HepG2 (cell line): Measurements from ENCODE around the gene THADA. TPM values are rescaled to one million over a fixed set of nuclear protein-coding genes. Genes with fewer than 3 reads are reported as not detected.
A peak's percentile ranks its signal among the peaks of the same experiment; 100 is the strongest.

Source experiments
- AFF4 ChIP-seq: sonication (generic); formaldehyde crosslinking; IDR thresholded peaks from 2 replicates; pipeline ENCODE4 v1.4.0; 2020; ENCODE audit warnings: missing genetic modification reagents
- ATF5 ChIP-seq: sonication (generic); formaldehyde crosslinking; IDR thresholded peaks from 2 replicates; pipeline ENCODE4 v1.4.0; 2020; ENCODE audit warnings: mild to moderate bottlenecking, low read depth, missing genetic modification reagents
- EEA1 ChIP-seq: sonication (generic); formaldehyde crosslinking; IDR thresholded peaks from 2 replicates; pipeline ENCODE4 v1.5.1; 2020; ENCODE audit warnings: mild to moderate bottlenecking, missing genetic modification reagents, borderline replicate concordance
- FOXA1 ChIP-seq, 2 experiments: fragments of 450-650 bp in 1 of 2; sonication (generic) in 1 of 2; formaldehyde crosslinking in 1 of 2; IDR thresholded peaks; 2 replicates each; pipeline versions ENCODE4 v1.4.0 to v1.6.1; 2016 to 2020; ENCODE audit warnings: missing genetic modification reagents in 1 of 2
- HNF1B ChIP-seq: sonication (generic); formaldehyde crosslinking; IDR thresholded peaks from 2 replicates; pipeline ENCODE4 v1.5.1; 2020; ENCODE audit warnings: mild to moderate bottlenecking, moderate library complexity, missing genetic modification reagents
- KMT2A ChIP-seq: sonication (generic); formaldehyde crosslinking; IDR thresholded peaks from 2 replicates; pipeline ENCODE4 v1.4.0; 2020; ENCODE audit warnings: missing genetic modification reagents
- MZF1 ChIP-seq: sonication (generic); formaldehyde crosslinking; IDR thresholded peaks from 2 replicates; pipeline ENCODE4 v1.8.1; 2023; ENCODE audit warnings: mild to moderate bottlenecking, missing genetic modification reagents, borderline replicate concordance
- PHF8 ChIP-seq: sonication (generic); formaldehyde crosslinking; IDR thresholded peaks from 2 replicates; pipeline ENCODE4 v1.5.0; 2020; ENCODE audit warnings: missing genetic modification reagents
- PPARG ChIP-seq: conservative IDR thresholded peaks from 2 replicates; pipeline ENCODE4 v1.6.1; 2016; ENCODE audit warnings: missing biosample characterization, missing genetic modification reagents
- RBM22 ChIP-seq: fragments of 200-400 bp; formaldehyde crosslinking; optimal IDR thresholded peaks from 2 replicates; pipeline ENCODE3; 2017; ENCODE audit warnings: mild to moderate bottlenecking, low read length, moderate library complexity
- THYN1 ChIP-seq: sonication (generic); formaldehyde crosslinking; IDR thresholded peaks from 2 replicates; pipeline ENCODE4 v1.8.1; 2023; ENCODE audit warnings: low read depth, mild to moderate bottlenecking, moderate library complexity, missing genetic modification reagents, borderline replicate concordance
- ZBTB20 ChIP-seq: sonication (generic); formaldehyde crosslinking; IDR thresholded peaks from 2 replicates; pipeline ENCODE4 v1.8.1; 2023; ENCODE audit warnings: missing genetic modification reagents, low read depth, mild to moderate bottlenecking, borderline replicate concordance
- ZMYM2 ChIP-seq: sonication (generic); formaldehyde crosslinking; IDR thresholded peaks from 2 replicates; pipeline ENCODE4 v1.8.0; 2022; ENCODE audit warnings: mild to moderate bottlenecking, missing genetic modification reagents
- ZNF24 ChIP-seq: fragments of 450-650 bp; IDR thresholded peaks from 2 replicates; pipeline ENCODE4 v1.6.1; 2017; ENCODE audit warnings: antibody characterized with exemption, mild to moderate bottlenecking
- ZNF432 ChIP-seq: sonication (generic); formaldehyde crosslinking; IDR thresholded peaks from 2 replicates; pipeline ENCODE4 v1.5.0; 2020; ENCODE audit warnings: missing genetic modification reagents, mild to moderate bottlenecking, borderline replicate concordance
- ZNF589 ChIP-seq: sonication (generic); formaldehyde crosslinking; conservative IDR thresholded peaks from 2 replicates; pipeline ENCODE4 v1.8.0; 2022; ENCODE audit warnings: mild to moderate bottlenecking, moderate library complexity, missing genetic modification reagents
- ZNF724P ChIP-seq: sonication (generic); formaldehyde crosslinking; IDR thresholded peaks from 2 replicates; pipeline ENCODE4 v1.8.0; 2022; ENCODE audit warnings: missing genetic modification reagents, borderline replicate concordance
- ZNF773 ChIP-seq: sonication (generic); formaldehyde crosslinking; IDR thresholded peaks from 2 replicates; pipeline ENCODE4 v1.4.0; 2020; ENCODE audit warnings: missing genetic modification reagents, borderline replicate concordance
- polyA plus RNA-seq, 8 experiments: library from polyadenylated mRNA; depleted of rRNA in 3 of 8; stranded (reverse) in 7 of 8; unstranded in 1 of 8; fragments of >200 nt; fragmentation: Illumina TruSeq in 4 of 8; extraction: Trizol in 4 of 8; gene quantifications; 2 replicates each; pipeline versions ENCODE4 v1.2.1 to v1.2.3, GENCODE V29; 2011 to 2016; ENCODE audit warnings: low read depth in 4 of 8, missing spikeins in 1 of 8, mixed read lengths in 1 of 8; ENCODE audit not compliant: insufficient read depth in 1 of 8
- total RNA-seq, 5 experiments: library from RNA; depleted of rRNA; stranded (reverse); fragments of >200 nt; fragmentation: Illumina TruSeq; extraction: Trizol; gene quantifications; 2 replicates each; pipeline ENCODE4 v1.2.3, GENCODE V29; 2016; ENCODE audit warnings: low read depth in 1 of 5
- TF ChIP-seq, protein P1 (sequence below): sonication (generic); formaldehyde crosslinking; IDR thresholded peaks from 2 replicates; pipeline ENCODE4 v1.4.0; 2020; ENCODE audit warnings: missing genetic modification reagents
- TF ChIP-seq, protein P2 (sequence below): sonication (generic); formaldehyde crosslinking; IDR thresholded peaks from 2 replicates; pipeline ENCODE4 v1.4.0; 2020; ENCODE audit warnings: missing genetic modification reagents, low read depth, mild to moderate bottlenecking, borderline replicate concordance

Gene THADA
- total and polyA plus RNA-seq, 2 of the 13 experiments (the other 11 are each of a cell fraction or from before 2014, with no cell fraction given), result 12.7 to 21.7 TPM

DNA sequence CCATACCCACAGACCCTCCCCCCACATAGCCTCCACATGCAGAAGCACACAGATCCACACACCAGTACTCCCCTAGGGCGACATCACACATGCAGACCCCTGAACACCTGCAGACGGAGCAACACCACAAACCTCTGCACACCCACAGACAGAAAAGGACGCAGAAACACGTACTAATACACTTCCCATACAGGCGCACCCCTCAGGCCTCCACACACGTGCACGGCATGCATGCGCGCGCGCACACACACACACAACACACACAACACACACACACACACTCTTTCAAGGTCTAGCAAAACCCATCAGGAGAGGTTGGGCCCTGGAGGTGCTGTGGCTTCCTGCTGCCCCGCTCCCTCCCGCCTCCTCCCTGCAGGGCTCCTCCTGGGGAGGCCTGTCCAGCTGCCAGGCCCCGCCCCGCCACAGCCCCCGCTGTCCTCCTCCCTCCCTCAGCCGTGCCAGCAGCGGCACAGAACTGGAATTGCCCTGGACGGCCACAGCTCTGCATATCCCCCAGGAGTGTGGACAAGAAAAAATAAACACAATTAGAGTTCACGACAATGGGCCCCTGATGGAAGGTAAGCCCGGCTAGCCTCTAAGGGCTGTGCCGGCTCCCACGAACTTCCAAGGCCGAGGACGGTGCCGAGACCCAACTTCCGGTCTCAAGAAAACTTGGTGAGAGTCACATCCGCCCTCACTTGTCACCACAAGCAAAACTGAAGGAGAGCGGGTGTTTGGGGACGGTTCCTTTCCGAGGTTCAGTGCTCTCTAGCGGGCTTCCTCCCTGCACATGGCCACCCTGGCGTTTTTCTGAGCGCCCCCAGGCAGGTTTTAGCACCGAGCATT is 376.2 kb downstream of the THADA start (continued):
- TF ChIP-seq ATF5 (no peak), RBM22 (no peak), FOXA1 (IDR thresholded peaks at IDR 0.05) (no peak), FOXA1 (CRISPR knock-in tag; IDR thresholded peaks at IDR 0.05) (peak; percentile 33; the same call in 1 of the 2 replicates), THYN1 (CRISPR knock-in tag) (no peak), PHF8 (CRISPR knock-in tag) (peak; percentile 85), ZMYM2 (CRISPR knock-in tag) (no peak; the same call in 1 of the 2 replicates), KMT2A (CRISPR knock-in tag) (peak; percentile 42), ZBTB20 (peak; percentile 69; the same call in 1 of the 2 replicates), ZNF589 (CRISPR knock-in tag) (peak; percentile 86), ZNF432 (no peak), MZF1 (CRISPR knock-in tag) (0 out of 2 replicates have a peak, but pooled peaks have one; percentile 28), PPARG (0 out of 2 replicates have a peak, but pooled peaks have one; percentile 39), ZNF24 (0 out of 2 replicates have a peak, but pooled peaks have one; percentile 45), EEA1 (CRISPR knock-in tag) (peak; percentile 86), ZNF773 (peak; percentile 35; the same call in 1 of the 2 replicates), ZNF724P (CRISPR knock-in tag) (peak; percentile 79), HNF1B (no peak; the same call in 1 of the 2 replicates), AFF4 (CRISPR knock-in tag) (no peak; the same call in 1 of the 2 replicates)
- TF ChIP-seq, protein P1, sequence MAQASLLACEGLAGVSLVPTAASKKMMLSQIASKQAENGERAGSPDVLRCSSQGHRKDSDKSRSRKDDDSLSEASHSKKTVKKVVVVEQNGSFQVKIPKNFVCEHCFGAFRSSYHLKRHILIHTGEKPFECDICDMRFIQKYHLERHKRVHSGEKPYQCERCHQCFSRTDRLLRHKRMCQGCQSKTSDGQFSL (CRISPR knock-in tag), result no peak
- TF ChIP-seq, protein P2, sequence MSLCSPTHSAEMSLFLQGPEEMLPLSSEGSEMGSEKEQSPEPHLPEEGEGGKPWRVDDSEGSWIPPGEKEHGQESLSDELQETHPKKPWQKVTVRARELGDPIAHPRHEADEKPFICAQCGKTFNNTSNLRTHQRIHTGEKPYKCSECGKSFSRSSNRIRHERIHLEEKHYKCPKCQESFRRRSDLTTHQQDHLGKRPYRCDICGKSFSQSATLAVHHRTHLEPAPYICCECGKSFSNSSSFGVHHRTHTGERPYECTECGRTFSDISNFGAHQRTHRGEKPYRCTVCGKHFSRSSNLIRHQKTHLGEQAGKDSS (CRISPR knock-in tag), result no peak
